ENCODE data around the gene TMEM30A. TPM values are rescaled to one million over a fixed set of nuclear protein-coding genes. Genes with fewer than 3 reads are reported as not detected.

Gene TMEM30A
- total RNA-seq, 1 donor from 2014 or later: 112 TPM

GRCh38 chr6:75263401-75263750 is 21.2 kb downstream of the TMEM30A start:
- H3K4me3 Mint-ChIP-seq (ENCODE audit: unreplicated experiment): no peak overlapping the region
- DNase-seq (ENCODE audit: extremely low spot score, unreplicated experiment): no peak
- peaks cover 13% of the 10 kb centered on the region for H3K36me3 Mint-ChIP-seq (ENCODE audit: unreplicated experiment)
- no peaks in the 10 kb centered on the region for H3K9me3 Mint-ChIP-seq (ENCODE audit: unreplicated experiment)
- H3K27me3 Mint-ChIP-seq (ENCODE audit: unreplicated experiment): no peaks in the 10 kb centered on the region
- H3K4me1 Mint-ChIP-seq (ENCODE audit: unreplicated experiment): peaks cover 3% of the 10 kb centered on the region
- TF ChIP-seq CTCF (IDR thresholded peaks at IDR 0.05): no peak
- no peak overlapping the region for H3K27ac Mint-ChIP-seq (ENCODE audit: unreplicated experiment)

GRCh38 chr6:75262716-75263400 is 21.7 kb downstream of the TMEM30A start:
- Mint-ChIP-seq H3K27ac (ENCODE audit: unreplicated experiment) (no peak overlapping the region), H3K27me3 (ENCODE audit: unreplicated experiment) (no peaks in the 10 kb centered on the region), H3K9me3 (ENCODE audit: unreplicated experiment) (no peaks in the 10 kb centered on the region), H3K4me3 (ENCODE audit: unreplicated experiment) (no peak overlapping the region), H3K4me1 (ENCODE audit: unreplicated experiment) (peaks cover 3% of the 10 kb centered on the region), H3K36me3 (ENCODE audit: unreplicated experiment) (peaks cover 14% of the 10 kb centered on the region)
- TF ChIP-seq CTCF (IDR thresholded peaks at IDR 0.05): no peak
- DNase-seq (ENCODE audit: extremely low spot score, unreplicated experiment): no peak

GRCh38 chr6:75261299-75261698 is 23.3 kb downstream of the TMEM30A start:
- Mint-ChIP-seq H3K4me3 (ENCODE audit: unreplicated experiment) (no peak overlapping the region), H3K36me3 (ENCODE audit: unreplicated experiment) (peaks cover 23% of the 10 kb centered on the region), H3K9me3 (ENCODE audit: unreplicated experiment) (no peaks in the 10 kb centered on the region)

GRCh38 chr6:75257343-75258087 is 27.1 kb downstream of the TMEM30A start:
- Mint-ChIP-seq H3K36me3 (ENCODE audit: unreplicated experiment) (peaks cover 32% of the 10 kb centered on the region), H3K4me3 (ENCODE audit: unreplicated experiment) (no peak overlapping the region)

More at GRCh38 chr6:75261299-75261698, 23.3 kb downstream of the TMEM30A start:
- H3K27ac Mint-ChIP-seq (ENCODE audit: unreplicated experiment): no peak overlapping the region
- peaks cover 7% of the 10 kb centered on the region for H3K4me1 Mint-ChIP-seq (ENCODE audit: unreplicated experiment)
- no peak for DNase-seq (ENCODE audit: extremely low spot score, unreplicated experiment)
- TF ChIP-seq CTCF (IDR thresholded peaks at IDR 0.05): no peak
- H3K27me3 Mint-ChIP-seq (ENCODE audit: unreplicated experiment): no peaks in the 10 kb centered on the region

More at GRCh38 chr6:75257343-75258087, 27.1 kb downstream of the TMEM30A start:
- no peaks in the 10 kb centered on the region for H3K9me3 Mint-ChIP-seq (ENCODE audit: unreplicated experiment)
- DNase-seq (ENCODE audit: extremely low spot score, unreplicated experiment): no peak
- peaks cover 7% of the 10 kb centered on the region for H3K4me1 Mint-ChIP-seq (ENCODE audit: unreplicated experiment)
- no peaks in the 10 kb centered on the region for H3K27me3 Mint-ChIP-seq (ENCODE audit: unreplicated experiment)
- no peak overlapping the region for H3K27ac Mint-ChIP-seq (ENCODE audit: unreplicated experiment)
- TF ChIP-seq CTCF (IDR thresholded peaks at IDR 0.05): no peak

Measured in osteocyte (in vitro differentiated cells).